ENCODE measurements around the gene NUP37. TPM values are rescaled to one million over a fixed set of nuclear protein-coding genes. Genes with fewer than 3 reads are reported as not detected.
"Not testable (repeated sequence)": the region's sequence is repeated elsewhere in the genome, so short reads cannot be mapped to it uniquely, and the experiment has no call there.

Gene NUP37
- 44.9 and 46.4 TPM in 2 replicates for total RNA-seq
- long read RNA-seq, transcript NUP37-209 (10 exons, 2,372 nt) = major isoform, 112 of 125 reads
- long read RNA-seq, partial matches to known transcripts = 2 of 125 reads
- long read RNA-seq, other reads (novel, unspliced or antisense) = 7 of 125 reads

DNA sequence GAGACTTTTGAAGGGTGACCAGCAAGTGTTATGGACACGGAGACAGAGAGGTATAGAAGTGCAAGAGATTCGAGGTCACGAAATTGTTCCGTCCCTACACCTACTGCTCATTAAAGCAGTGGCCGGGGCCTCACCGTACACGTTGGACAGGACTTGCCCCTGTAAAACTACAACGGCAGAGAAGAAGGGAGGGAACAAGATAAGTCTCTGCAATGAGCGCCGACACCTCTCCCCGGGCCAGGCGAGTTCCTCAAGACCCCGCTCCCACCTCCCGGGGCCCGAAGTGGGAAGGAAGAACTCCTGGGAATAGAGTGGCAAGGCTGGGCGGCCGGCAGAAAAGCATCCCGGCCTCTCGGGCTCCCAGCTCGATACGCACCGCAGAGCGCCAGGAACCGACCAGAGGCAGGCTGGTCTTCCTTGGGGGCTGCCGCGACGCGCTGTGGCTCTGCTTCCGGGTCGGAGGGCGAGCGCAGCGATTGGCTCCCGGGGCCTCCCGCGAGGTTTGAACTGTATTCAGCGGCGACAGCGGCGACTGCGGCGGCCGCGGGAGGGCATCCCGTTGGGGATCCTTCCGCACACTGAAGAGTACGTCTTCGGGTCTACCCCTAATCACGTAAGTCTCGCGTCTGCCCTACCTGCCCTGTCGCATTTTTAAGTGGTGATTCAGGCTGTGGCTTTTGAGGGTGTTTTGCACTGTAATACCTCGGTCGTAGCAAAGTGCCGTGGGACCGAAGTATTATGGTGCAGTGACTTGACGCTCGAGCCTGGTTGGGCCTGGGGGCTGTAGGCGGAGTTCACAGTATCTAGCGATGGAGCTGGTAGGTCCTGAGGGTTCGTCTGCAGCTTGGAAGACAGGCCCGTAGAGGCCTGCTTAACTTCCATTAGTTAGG lies at the start of gene NUP37, which contains the start of gene PARPBP:
Gene NUP37, minus strand, starts transcription at position 441 of the 890 bp plus-strand sequence. CDS start 1,596 bp downstream, outside the sequence.
Gene PARPBP, plus strand, starts transcription at position 510 of the 890 bp plus-strand sequence. CDS start 3,706 bp downstream, outside the sequence.
- TF ChIP-seq, protein P1, sequence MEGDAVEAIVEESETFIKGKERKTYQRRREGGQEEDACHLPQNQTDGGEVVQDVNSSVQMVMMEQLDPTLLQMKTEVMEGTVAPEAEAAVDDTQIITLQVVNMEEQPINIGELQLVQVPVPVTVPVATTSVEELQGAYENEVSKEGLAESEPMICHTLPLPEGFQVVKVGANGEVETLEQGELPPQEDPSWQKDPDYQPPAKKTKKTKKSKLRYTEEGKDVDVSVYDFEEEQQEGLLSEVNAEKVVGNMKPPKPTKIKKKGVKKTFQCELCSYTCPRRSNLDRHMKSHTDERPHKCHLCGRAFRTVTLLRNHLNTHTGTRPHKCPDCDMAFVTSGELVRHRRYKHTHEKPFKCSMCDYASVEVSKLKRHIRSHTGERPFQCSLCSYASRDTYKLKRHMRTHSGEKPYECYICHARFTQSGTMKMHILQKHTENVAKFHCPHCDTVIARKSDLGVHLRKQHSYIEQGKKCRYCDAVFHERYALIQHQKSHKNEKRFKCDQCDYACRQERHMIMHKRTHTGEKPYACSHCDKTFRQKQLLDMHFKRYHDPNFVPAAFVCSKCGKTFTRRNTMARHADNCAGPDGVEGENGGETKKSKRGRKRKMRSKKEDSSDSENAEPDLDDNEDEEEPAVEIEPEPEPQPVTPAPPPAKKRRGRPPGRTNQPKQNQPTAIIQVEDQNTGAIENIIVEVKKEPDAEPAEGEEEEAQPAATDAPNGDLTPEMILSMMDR (conservative IDR thresholded peaks at IDR 0.05) = no peak
- H3K36me3 Mint-ChIP-seq (ENCODE audit: low read depth) = peaks cover 3% of the 10 kb centered on the region
- H3K27ac Mint-ChIP-seq (ENCODE audit: unreplicated experiment) = peak within 1 kb of the TSS; percentile 97
- peak; percentile 83 for DNase-seq (ENCODE audit: low read depth, low spot score)
- H3K4me1 Mint-ChIP-seq = peaks cover 25% of the 10 kb centered on the region
- H3K4me3 Mint-ChIP-seq = peak within 1 kb of the TSS; percentile 98
- no peaks in the 10 kb centered on the region for H3K27me3 Mint-ChIP-seq (ENCODE audit: low read depth)
- no peaks in the 10 kb centered on the region for H3K9me3 Mint-ChIP-seq

DNA sequence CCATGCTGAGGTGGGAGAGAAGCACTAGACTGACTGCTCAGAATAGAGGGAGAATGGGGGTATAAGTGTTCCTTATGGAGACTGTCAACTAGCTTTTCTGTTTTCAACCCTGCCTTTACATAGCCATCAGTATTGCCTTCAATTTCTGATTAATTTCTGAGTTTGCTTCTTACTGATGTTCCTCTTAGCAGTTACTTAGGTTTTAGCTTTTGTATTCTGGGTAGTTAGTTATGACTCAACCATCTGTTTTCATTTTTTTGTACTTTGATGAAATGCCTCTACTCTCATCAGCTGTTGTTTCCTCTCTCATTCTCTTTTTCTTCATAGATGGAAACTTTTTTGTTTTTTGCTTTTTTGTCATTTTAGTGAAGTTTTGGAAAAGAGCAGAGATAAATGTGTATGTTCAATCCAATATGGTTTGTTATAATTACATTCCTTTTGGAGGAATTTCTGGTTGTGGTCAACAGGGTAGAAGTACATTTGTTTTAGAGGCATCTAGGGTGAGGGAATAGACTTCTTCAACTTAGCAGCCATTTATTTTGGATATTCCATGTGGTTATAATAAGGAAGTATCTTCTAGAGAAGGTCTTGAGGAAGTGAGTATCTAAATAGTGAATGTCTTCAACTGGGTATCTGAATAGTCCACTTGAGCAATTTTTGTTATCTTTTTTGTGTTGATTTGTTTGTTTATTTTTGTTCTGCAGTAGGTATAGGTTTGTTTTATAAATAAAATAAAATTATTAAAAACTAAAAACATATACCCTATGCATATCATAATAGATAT lies 48.1 kb upstream of the NUP37 start:
- no peaks in the 10 kb centered on the region for H3K9me3 Mint-ChIP-seq
- TF ChIP-seq, protein P1 (conservative IDR thresholded peaks at IDR 0.05) = no peak
- H3K4me3 Mint-ChIP-seq = no peak overlapping the region
- H3K27me3 Mint-ChIP-seq (ENCODE audit: low read depth) = no peaks in the 10 kb centered on the region
- no peak overlapping the region for H3K27ac Mint-ChIP-seq (ENCODE audit: unreplicated experiment)
- H3K36me3 Mint-ChIP-seq (ENCODE audit: low read depth) = peaks cover 10% of the 10 kb centered on the region
- peaks cover 5% of the 10 kb centered on the region for H3K4me1 Mint-ChIP-seq
- no peak for DNase-seq (ENCODE audit: low read depth, low spot score)

DNA sequence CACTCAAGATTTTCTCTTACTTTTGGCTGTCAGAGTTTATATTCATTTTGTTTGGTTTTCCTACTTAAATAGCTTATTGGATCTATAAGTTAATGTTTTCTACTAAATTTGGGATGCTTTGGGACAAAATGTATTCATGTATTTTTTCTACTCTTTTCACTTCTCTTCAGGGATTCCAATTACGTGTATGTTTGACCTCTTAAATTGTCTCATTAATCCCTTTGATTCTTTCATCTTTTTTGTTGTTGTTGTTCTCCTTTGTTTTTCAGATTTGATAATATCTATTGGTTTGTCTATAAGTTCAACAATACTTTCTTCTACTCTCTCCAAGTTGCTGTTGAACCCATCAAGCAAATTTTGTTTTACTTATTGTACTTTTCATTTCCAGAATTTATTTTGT lies 43.5 kb upstream of the NUP37 start:
- Mint-ChIP-seq H3K9me3 (no peaks in the 10 kb centered on the region), H3K36me3 (ENCODE audit: low read depth) (peaks cover 12% of the 10 kb centered on the region), H3K4me1 (no peaks in the 10 kb centered on the region), H3K27me3 (ENCODE audit: low read depth) (no peaks in the 10 kb centered on the region), H3K4me3 (no peak overlapping the region), H3K27ac (ENCODE audit: unreplicated experiment) (no peak overlapping the region)
- TF ChIP-seq, protein P1 (conservative IDR thresholded peaks at IDR 0.05) = no peak
- DNase-seq (ENCODE audit: low read depth, low spot score) = no peak

DNA sequence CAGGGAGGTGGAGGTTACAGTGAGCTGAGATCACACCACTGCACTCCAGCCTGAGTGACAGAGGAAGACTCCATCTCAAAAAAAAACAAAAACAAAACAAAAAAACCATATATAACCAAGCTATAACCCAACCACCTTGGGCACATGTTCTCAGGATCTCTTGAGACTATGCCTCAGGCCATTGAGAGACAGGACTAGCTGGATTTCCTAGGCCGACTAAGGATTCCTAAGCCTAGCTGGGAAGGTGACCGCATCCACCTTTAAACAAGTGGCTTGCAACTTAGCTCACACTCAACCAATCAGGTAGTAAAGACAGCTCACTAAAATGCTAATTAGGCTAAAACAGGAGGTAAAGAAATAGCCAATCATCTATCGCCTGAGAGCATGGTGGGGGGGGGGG lies 35.3 kb upstream of the NUP37 start:
- not testable (repeated sequence) for H3K4me3 Mint-ChIP-seq; H3K27me3 Mint-ChIP-seq (ENCODE audit: low read depth); H3K27ac Mint-ChIP-seq (ENCODE audit: unreplicated experiment); H3K9me3 Mint-ChIP-seq; H3K4me1 Mint-ChIP-seq; DNase-seq (ENCODE audit: low read depth, low spot score)
- peaks cover 14% of the 10 kb centered on the region for H3K36me3 Mint-ChIP-seq (ENCODE audit: low read depth)

- not testable (repeated sequence) for H3K4me1 Mint-ChIP-seq; H3K27ac Mint-ChIP-seq (ENCODE audit: unreplicated experiment); H3K27me3 Mint-ChIP-seq (ENCODE audit: low read depth); H3K4me3 Mint-ChIP-seq; H3K9me3 Mint-ChIP-seq; DNase-seq (ENCODE audit: low read depth, low spot score)
- H3K36me3 Mint-ChIP-seq (ENCODE audit: low read depth) = peaks cover 28% of the 10 kb centered on the region
Observed at GRCh38 chr12:102147062-102147587, 27.2 kb upstream of the NUP37 start.

GRCh38 chr12:102144221-102144620 lies 24.3 kb upstream of the NUP37 start:
- Mint-ChIP-seq H3K4me1 (no peaks in the 10 kb centered on the region), H3K9me3 (peaks cover 3% of the 10 kb centered on the region), H3K27ac (ENCODE audit: unreplicated experiment) (no peak overlapping the region), H3K4me3 (no peak overlapping the region), H3K27me3 (ENCODE audit: low read depth) (no peaks in the 10 kb centered on the region), H3K36me3 (ENCODE audit: low read depth) (peaks cover 53% of the 10 kb centered on the region)
- no peak for DNase-seq (ENCODE audit: low read depth, low spot score)
- TF ChIP-seq, protein P1 (conservative IDR thresholded peaks at IDR 0.05) = no peak

- not testable (repeated sequence) for H3K27ac Mint-ChIP-seq (ENCODE audit: unreplicated experiment); H3K9me3 Mint-ChIP-seq; H3K27me3 Mint-ChIP-seq (ENCODE audit: low read depth); H3K4me1 Mint-ChIP-seq; H3K4me3 Mint-ChIP-seq; DNase-seq (ENCODE audit: low read depth, low spot score)
- H3K36me3 Mint-ChIP-seq (ENCODE audit: low read depth) = peaks cover 64% of the 10 kb centered on the region
Observed at GRCh38 chr12:102142866-102143373, 23.0 kb upstream of the NUP37 start.

DNA sequence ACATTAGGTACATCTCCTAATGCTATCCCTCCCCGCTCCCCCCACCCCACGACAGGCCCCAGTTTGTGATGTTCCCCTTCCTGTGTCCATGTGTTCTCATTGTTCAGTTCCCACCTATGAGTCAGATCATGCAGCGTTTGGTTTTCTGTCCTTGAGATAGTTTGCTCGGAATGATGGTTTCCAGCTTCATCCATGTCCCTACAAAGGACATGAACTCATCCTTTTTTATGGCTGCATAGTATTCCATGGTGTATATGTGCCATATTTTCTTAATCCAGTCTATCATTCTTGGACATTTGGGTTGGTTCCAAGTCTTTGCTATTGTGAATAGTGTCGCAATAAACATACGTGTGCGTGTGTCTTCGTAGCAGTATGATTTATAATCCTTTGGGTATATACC lies 17.7 kb upstream of the NUP37 start:
- not testable (repeated sequence) for H3K4me3 Mint-ChIP-seq; H3K4me1 Mint-ChIP-seq; H3K27me3 Mint-ChIP-seq (ENCODE audit: low read depth); H3K9me3 Mint-ChIP-seq; H3K27ac Mint-ChIP-seq (ENCODE audit: unreplicated experiment); DNase-seq (ENCODE audit: low read depth, low spot score)
- H3K36me3 Mint-ChIP-seq (ENCODE audit: low read depth) = peaks cover 70% of the 10 kb centered on the region

Measured in neural crest cell (in vitro differentiated cells).